ENCODE results near the gene LNX2.

LNX2 gene

DNA sequence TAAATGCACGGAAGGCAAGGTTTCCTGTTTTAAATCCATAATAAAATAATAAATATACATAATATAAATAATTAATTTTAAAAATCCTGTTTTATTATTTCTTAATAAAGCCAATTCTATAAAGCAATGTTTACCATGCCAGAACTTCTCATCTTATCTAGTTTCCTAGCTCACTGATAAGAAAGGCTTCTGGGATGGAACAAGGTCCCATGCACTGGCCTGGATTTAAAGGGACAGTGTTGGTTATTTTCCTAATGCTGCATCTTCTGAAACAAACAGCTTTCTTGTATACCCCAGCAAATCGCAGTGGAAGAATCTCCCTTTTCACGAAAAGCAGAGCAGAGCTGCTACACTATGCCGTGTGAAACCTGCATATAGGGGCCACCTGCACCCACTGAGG, 68.8 kb downstream of the LNX2 start:
- DNase-seq = no peak

DNA sequence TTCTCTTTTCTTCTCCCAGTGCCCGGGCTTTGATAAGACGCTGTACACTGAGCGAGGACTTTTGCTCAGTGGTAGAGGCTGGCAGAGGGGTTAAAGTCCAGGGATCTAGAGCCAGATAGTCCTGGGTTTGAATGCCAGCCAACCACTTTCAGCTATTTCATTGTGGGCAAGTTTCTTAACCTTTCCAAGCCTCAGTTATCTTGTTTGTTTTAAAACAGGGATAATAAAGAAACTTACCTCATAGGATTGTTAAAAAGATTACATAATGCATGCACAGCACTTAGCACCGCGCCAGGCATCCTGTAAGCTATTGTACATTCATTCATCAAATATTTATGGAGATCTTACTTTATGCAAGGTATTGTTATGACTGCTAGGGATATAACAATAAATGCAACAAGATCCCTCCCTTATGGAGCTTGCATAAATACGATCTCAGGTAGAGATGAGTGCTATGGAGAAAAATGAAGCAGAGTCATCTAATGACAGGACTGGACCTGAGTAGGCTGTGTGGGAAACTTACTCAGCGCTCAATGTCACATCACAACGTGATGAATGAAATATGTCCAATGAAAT, 70.8 kb downstream of the LNX2 start:
- no peak for DNase-seq

GRCh38 chr13:27542220-27542619, 78.1 kb downstream of the LNX2 start:
- no peak for DNase-seq

DNA sequence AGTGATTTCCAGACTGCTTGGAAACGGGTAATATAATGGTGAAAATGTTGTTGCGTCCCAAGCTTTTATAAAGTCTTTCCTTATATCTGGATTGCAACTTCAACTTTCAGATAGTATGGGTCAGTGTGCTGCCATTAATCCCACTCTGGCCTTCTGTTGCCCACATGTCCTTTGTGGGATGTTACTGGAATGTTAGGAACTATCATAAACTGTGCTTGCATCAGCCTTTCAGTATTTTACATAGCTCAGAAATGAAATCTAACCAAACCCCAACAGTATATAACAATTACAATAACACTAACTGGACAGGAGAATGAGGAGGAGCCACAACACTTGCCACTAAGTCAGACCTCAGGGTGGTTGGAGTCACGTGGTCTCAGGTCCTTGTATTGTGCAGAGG, 78.9 kb downstream of the LNX2 start:
- DNase-seq = no peak

DNA sequence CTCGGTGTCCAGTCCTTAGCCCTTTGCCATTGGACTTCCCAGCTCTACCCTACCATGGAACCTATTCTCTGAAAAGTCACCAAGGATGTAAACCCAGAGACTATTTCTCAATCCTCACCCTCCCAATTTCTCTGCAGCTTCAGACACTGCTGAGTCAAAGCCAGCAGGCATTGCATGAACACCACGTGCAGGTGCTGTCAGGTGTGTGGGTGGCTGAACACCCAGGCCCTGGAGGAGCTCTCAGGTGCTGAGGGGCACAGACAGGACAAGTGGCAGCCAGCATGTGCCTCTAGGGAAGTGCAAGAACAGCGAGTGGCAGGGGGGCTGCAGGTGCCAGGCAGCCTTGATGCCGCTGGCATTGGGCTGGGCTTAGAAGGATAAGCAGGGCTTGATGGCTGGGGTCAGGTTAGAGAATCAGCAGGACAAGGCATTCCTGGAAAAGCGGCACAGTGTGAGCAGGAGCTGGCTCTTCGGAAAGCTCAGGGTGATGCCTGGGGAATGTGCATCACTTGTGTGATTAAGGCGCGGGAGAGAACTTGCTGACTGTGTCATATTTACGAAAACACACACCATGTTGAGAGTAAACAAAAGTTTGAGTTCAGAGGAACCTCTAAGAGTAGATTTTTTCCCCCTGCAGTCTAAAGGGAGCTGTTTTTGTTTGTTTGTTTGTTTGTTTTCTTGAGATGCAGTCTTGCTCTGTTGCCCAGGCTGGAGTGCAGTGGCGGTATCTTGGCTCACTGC, 83.8 kb downstream of the LNX2 start:
- no peak for DNase-seq

GRCh38 chr13:27535546-27535945, 84.8 kb downstream of the LNX2 start:
- DNase-seq = no peak

DNA sequence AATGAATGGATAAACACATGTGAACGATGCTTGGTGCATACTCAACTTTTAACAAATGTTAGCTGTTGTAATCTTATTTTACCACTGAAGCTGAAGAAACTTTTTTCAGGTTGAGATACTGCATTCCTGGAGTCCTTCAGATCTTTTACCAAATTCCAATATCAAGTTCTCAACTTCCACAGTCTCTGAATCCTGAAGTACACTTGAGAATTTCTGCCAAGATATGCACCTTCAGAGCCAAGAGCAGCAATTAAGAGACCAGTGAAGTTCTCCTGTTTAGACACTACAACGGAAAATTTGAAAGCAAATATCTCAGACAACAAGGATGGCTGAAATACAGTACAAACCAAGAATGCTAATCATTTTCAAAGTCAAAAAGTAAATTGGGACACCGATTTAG, 85.3 kb downstream of the LNX2 start:
- DNase-seq = no peak

GRCh38 chr13:27534108-27534980, 86.0 kb downstream of the LNX2 start:
- no peak for DNase-seq

DNA sequence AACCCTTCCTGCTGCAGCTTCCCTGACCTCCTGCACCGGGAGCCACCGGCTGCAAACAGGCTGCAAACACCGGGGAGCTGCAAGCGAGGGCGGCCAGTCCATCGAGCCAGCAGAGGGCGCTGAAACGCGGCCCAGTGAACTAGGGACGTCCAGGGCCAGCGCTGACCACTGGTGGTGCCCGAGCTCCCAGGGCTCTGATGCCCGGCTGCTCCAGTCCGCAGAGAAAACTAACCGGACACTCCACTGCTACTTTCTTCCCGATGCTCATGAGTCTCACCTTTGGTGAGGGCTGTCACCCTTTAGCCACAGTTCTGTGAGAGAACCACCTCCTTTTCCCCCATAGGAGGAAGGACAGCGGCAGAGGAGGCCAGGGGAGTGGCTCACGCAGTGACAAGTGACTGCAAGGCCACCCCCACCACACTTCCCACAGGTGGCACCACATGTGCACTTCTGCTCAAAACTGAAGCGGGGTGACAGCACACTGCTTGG, 87.1 kb downstream of the LNX2 start:
- peak; percentile 61 for DNase-seq

- no peak for DNase-seq
These were observed 91.4 kb downstream of the LNX2 start for GRCh38 chr13:27528908-27529307.

DNA sequence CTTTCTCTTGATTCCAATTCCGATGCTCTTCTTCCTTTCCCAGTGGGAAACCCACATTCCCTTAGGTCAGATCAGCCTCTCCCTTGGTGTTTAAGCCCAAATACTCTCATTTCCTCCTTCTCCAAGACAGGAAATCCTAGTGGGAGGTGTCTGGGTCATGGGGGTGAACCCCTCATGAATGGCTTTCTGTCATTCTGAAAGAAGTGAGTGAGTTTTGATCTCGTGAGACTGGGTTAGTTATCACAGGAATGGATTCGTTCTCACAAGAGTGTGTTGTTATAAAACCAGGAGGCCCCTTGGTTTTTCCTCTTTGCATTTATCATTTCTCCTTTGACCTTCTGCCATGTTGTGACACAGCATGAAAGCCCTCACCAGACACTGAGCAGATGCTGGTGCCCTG, 93.8 kb downstream of the LNX2 start:
- no peak for DNase-seq

DNA sequence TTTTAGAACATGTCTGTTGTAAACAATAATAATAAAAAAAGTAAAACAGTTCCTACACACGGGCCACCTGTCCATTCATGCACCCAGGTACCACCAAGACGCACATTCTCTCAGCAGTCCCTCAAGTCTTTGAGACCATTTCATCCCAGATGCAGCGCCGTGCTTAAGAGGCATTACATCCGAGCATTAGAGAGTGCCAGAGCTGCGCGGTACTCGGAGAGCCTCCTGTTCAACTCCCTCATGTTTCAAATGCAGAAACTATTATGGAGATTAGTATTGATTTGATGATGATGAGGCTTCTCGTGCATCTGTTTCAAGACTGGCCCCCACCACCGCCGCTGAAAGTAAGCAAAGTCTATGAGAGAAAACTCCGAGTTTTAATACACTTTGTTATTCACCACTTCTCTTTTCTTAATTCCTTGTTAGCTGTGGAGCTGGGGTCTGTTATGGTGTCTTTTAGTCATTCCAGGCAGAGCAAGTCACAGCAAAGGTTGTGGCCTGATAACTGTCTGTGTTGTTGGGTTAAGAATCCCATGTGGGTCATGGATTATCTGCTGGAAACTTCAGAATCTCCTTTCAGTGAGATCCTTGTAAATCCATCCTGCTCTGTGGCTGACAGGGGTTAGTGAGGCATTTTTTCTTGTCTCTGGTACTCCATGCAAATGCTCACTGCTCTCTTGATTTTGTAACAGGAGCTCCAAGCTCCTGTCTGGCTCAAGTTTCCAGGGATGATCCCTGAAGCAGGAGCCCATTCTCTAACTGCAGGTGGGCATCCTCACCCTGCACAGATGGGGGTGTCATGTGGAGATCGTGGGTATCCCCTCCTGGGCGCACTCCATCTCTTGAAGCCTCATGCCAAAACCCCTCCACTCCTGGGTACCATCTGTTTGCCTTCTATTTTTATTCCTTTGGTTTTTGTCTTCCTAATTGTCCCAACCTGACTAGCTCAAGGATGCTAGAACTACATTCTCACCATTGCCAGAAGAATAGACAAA, 95.1 kb downstream of the LNX2 start:
- DNase-seq = no peak

GRCh38 chr13:27523346-27524073, 96.8 kb downstream of the LNX2 start:
- no peak for DNase-seq

DNA sequence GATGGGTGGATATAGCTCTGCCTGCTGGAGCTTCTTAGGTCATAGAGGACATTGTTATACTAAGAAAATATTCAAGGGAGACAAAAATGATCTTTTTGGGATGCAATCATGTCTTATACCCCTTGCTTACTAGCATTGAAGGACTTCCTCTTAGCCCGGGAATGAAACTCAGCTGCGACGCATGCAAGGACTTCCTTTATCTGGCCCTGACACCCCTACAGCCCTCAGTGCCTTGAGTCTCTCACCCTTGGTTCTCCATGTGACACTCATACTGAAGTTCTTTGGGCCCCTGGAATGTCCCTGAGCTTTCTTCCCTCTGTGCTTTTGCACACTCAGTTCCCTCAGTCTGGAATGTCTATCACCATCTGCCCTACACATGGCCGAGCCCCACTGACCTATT, 97.5 kb downstream of the LNX2 start:
- no peak for DNase-seq

DNA sequence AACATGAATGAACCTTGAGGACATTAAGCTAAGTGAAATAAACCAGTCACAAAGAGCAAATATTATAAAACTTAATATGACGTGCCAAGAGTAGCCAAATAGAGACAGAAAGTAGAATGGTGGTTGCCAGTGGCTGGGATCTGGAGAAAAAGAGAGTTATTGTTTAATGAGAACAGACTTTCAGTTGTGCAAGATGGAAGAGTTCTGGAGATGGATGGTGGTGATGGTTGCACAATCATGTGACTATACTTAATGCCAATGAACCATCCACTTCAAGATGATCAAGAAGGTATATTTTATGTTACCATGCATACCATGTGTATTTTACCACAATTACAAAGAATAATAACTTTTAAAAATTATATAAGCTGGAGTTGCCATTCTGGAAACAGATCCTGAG, 104.2 kb downstream of the LNX2 start:
- DNase-seq = no peak

DNA sequence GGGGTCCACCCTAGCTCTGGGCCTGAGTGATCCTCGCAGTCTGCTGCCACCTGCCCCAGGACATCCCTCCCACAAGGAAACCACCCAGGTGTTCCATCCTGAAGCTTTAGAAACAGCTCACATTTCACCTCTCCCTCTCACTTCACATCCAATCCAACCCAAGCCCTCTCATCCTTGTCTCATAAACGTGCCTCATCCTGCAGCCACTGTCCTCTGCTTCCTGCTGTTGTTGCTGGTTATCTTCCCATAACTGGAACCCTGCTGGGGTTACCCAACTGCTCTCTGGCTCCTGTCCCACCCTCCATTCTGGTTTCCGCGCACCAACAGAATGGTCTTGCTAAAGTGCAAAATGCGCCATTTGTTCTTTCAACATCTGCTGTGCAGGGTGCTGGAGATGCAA, 110.2 kb downstream of the LNX2 start:
- DNase-seq = no peak

DNA sequence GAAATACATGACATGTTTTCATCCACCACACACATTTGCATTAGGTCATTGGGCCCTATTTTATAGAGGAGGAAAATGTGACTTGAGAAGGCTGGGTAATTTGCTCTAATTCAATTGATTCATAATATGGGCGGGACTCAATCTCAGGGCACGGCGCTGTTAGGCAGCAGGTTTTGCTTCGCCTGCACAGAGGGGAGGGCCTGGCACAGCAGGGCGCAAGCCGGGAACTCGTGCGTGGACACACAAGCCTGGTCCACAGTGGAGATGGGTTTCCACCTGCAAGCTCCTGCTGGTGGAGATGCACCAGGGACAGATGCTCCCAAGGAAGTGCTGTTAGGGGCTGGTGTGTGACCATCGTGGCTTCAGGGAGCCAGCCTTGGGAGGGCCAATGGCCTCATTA, 111.5 kb downstream of the LNX2 start:
- no peak for DNase-seq

- DNase-seq = no peak
These were observed 114.5 kb downstream of the LNX2 start for GRCh38 chr13:27505792-27506191.

DNA sequence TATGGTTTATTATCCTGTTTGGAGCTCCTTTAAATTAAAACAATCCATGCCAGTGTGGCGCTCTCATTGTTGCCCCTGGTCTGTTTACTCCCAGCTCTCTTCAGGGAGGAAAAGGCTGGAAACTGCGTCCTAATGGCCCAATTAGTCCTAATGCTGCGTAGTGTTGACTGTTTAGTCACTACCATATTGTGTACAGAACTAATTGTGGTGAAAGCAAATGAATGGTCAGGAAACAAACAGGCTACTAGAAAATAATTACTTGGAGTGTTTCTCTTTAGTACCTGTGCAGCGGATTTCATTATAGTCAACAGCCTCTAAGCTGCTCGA, 115.5 kb downstream of the LNX2 start:
- DNase-seq = no peak

DNA sequence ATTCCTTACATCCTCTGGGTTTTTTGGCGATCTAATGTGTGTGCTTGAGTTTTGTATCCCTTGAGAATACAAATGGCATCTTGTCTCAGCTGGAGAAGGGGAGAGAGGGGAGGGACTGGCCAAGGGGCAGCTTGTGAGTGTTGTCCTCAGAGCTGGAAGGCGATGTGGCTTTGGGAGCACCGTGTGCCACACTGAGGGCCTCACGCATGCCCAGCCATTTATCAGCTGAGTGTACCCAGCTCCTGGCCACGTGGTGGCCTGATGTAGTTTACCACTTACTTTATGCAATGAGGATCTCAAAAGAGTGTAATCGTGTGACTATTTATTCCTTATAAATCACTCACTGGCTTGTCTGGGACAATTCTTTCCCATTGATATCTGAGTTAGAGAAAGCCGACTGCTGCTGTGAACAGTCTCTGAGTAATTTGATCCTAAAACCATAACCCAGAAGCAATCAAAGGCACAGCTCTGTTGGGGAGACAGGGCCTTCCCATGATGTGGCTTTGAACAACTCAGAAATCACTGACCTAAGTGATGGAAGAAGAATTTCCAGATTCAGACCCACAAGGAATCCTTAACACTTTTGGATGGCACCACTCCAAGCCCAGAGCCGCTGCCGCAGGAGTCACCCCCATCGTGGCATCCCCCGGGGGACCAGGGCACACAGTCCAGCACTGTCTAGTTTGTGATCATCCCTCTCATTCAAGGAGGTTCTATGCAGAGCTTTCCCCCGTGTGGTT, 116.0 kb downstream of the LNX2 start:
- DNase-seq = no peak

All from CD4-positive, alpha-beta T cell treated with Interleukin-6 for 4 hours (primary cell).